ENCODE data around the gene FCAMR.
"Not testable (repeated sequence)": the region's sequence is repeated elsewhere in the genome, so short reads cannot be mapped to it uniquely, and the experiment has no call there.

FCAMR gene

GRCh38 chr1:206930210-206930798 lies 40.0 kb downstream of the FCAMR start:
- no peak for DNase-seq

- no peak for DNase-seq
Observed at GRCh38 chr1:206929524-206929923, 40.7 kb downstream of the FCAMR start.

DNA sequence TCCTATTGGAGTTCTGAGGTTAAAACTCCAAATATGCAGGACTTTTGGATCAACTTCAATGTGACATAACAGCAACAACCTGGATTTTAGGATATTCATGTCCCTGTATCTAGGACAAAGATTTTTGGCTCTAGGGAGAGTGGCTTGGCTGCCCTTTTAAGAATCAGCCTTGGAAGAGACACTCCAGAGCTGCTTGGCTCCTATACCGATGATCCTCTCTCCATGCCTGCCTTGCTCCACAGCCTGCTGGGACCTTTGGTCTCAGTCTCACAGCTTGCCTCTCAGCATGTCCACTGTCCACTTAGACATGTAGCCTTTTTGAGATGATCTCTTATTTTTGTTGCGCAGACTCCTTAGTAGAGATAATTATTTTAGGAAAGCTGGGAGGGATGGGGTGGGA lies 44.0 kb downstream of the FCAMR start:
- DNase-seq, result no peak

- DNase-seq, result no peak
Observed at GRCh38 chr1:206925106-206925736, 45.0 kb downstream of the FCAMR start.

DNA sequence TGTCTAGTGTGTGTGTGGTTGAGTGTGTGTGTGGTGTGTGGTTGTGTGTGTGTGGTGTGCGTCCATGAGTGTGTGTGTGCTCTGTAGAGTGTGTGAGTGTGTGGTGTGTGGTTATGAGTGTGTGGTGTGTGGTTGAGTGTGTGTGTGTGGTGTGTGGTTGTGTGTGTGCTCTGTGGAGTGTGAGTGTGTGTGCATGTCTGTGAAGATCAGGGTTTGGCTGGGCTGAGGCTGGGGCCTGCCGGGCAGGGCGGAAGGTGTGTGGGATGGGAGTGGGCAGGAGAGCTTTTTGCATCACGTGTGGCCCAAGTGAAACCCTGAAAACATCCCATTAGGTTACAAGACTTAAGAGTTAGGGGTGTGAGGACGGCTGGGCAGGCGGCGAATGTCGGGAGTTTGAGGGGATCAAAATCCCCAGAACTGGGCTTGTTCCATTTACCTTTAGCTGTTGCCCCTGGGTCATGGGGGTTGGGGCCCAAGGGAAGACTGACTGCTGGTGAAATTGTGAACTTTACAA lies 45.6 kb downstream of the FCAMR start:
- DNase-seq, result no peak

- DNase-seq, result not testable (repeated sequence)
Observed at GRCh38 chr1:206923961-206924557, 46.2 kb downstream of the FCAMR start.

DNA sequence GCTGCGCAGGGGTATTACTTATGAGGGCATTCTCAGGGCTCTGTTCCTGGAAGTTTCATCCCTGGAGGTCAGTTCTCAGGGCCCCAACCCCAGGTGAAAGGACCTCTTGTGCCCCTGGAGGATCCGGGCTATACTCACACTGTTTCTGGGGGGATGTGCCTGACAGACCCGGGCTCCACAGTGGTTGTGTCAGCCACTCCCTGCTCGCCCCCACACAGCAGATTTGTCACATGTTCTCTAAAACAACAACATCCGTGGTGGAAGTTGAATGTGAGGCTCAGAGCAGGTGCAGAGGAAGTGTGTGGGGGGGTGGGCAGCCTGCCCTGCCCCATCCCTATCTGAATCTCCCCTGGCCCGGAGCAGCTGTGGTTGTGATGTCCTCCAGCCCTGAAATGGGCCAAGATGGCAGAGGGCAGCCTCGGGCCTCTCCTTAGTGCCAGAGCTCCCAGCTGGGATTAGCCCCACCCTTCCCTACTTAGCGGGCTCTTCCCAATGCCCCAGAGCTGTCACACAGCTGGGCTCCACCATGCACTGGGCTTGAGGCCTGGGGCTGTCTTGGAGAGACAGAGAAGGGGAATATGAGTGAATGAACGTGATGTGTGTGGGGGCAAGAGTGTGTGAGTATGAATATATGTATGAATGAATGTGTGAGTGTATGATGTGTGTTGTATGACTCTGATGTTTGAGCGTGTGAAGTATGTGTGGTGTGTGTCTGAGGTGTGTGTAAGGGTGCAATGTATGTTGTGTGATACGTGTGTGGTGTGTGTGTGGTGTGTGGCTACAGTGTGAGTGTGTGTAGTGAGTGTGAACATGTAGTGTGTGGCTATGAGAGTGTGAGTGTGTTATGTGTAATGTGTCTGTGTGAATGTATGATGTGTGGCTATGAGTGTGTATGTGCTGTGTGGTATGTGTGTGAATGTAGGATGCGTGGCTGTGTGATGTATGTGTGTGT lies 47.0 kb downstream of the FCAMR start:
- no peak for DNase-seq

DNA sequence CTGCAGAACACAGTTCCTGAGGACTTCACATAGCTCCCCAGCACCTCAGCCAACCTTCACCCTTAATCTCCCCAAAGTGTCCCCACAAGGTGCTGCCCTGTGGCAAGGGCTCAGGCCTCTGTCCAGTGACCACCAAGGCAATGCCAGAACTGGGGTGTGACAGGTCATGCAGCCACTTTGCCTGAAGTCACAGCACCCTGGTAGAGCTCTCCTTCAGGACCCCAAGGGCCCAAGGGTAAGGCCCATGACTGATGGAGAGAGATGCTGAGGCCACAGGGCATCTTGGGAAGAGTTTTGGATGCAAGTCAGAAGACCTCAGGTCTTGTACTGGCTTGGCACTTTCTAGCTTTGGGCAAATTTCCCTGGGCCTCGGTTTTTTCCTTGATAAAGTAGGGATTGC lies 47.7 kb downstream of the FCAMR start:
- DNase-seq, result no peak

- no peak for DNase-seq
Observed at GRCh38 chr1:206921772-206922265, 48.4 kb downstream of the FCAMR start, which contains the start of gene FCMR. Gene FCMR (minus strand): TSS chr1:206921941. CDS start chr1:206921854, 87 bp downstream.

- DNase-seq, result no peak
Observed at GRCh38 chr1:206918076-206918475, 52.2 kb downstream of the FCAMR start.

GRCh38 chr1:206916000-206916709 lies 54.1 kb downstream of the FCAMR start:
- DNase-seq, result no peak

- DNase-seq, result no peak
Observed at GRCh38 chr1:206915030-206915735, 55.1 kb downstream of the FCAMR start.

GRCh38 chr1:206913766-206914537 lies 56.3 kb downstream of the FCAMR start:
- DNase-seq, result no peak

DNA sequence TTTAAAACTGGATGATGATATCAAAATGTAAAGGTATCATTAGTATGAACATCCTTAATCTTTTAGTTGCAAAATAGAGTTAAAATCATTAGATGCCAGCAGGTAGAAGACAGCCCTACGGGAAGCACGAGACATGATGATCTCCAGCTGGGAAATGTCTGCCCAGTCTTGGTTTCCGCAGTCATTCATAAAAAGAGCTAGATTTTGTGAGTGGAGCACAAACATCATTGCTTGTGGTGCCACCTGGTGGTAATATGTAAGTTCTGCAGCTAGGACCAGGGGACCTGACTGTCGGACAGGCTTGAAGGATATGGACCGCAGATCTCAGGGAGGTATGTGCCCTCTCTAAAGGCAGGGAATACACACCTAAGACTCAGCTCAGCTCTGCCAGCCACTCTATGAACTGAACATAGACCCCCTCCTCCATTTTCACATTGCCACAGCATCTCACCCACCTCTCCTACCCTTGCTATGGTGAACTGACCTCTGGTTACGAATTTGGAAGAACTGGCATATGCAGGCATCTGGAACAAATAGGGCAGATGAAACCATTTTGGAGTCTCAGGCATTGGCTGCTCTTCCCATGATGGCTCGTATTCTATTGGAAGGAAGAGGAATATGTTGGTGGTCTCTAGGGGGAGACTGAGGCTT lies 57.7 kb downstream of the FCAMR start:
- DNase-seq, result peak; percentile 63

GRCh38 chr1:206911064-206911663 lies 59.1 kb downstream of the FCAMR start:
- peak; percentile 7 for DNase-seq

GRCh38 chr1:206909883-206910318 lies 60.4 kb downstream of the FCAMR start:
- no peak for DNase-seq

DNA sequence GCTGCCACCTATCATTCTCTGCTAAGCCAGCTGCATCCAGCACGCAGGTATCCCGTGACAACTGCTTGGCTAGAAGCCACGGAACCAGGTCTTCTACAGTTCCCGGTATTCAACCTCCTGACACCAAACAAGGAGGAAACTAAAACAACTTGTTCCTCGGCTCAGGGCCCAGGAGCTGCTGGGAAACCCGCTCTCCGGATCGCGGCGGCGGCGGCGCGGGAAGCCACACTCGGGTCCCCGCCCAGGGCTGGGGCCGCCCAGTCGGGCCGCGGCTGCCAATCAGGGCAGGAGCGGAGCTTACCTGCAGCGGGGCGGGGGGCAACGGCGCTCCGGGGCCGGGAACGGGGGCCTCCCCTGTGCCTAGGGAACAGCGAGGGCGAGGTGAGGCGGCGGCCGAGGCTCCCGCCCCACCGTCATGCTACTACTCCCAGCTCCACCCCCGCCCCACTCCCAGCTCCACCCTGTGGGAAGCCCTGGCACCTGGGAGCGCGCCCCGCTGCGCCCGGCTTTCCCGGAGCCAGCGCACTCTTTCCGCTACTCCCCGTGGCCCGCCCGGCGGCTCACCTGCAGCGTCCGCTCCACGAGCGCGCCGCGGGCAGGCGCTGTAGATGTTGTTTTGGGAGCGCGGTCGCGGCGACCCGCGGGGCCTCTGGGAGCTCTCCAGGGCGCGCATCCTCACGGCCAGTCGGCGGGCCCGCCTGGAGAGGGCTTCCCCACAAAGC lies 60.9 kb downstream of the FCAMR start:
- DNase-seq, result peak; percentile 27

- no peak for DNase-seq
Observed at GRCh38 chr1:206908038-206908437, 62.2 kb downstream of the FCAMR start.

Data from NCI-H2081 treated with DMSO at 0.1 percent for 48 hours (cell line).